Stimulated activated CD8-positive, alpha-beta memory T cell treated with anti-CD3 and anti-CD28 coated beads, Interleukin-2, amount 100 ng/mL, for 48 hours (primary cell): ENCODE data around the gene LGALS7B.
"Not testable (repeated sequence)": the region's sequence is repeated elsewhere in the genome, so short reads cannot be mapped to it uniquely, and the experiment has no call there.

Experiments
- DNase-seq, 2 donors: peaks; one replicate each; pipeline ENCODE4 v3.0.0-alpha.2; 2020; ENCODE audit warnings: low read depth in 2 of 2

Gene LGALS7B

DNA sequence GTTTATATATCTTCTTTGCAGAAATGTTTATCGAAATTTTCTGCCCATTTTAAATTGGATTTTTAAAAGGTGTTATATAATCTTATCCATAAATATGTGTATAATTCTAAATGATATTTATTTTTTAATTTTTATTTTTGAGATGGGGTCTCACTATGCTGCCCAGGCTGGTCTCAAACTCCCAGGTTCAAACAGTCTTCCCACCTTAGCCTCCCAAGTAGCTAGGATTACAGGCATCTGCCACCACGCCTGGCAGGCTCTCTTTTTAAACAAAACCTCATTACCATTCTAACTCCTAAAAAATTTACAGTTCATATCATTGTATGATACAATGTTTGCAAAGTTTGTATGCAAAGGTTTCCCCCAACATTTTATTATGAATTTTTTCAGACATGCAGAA, 7.2 kb downstream of the LGALS7B start:
- DNase-seq: no peak

DNA sequence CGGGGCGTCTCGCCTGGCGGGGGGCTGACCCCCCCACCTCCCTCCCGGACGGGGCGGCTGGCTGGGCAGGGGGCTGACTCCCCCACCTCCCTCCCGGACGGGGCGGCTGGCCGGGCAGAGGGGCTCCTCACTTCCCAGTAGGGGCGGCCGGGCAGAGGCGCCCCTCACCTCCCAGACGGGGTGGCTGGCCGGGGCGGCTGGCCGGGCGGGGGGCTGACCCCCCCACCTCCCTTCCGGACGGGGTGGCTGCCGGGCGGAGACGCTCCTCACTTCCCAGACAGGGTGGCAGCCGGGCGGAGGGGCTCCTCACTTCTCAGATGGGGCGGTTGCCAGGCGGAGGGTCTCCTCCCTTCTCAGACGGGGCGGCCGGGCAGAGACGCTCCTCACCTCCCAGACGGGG, 8.8 kb downstream of the LGALS7B start:
- not testable (repeated sequence) for DNase-seq

DNA sequence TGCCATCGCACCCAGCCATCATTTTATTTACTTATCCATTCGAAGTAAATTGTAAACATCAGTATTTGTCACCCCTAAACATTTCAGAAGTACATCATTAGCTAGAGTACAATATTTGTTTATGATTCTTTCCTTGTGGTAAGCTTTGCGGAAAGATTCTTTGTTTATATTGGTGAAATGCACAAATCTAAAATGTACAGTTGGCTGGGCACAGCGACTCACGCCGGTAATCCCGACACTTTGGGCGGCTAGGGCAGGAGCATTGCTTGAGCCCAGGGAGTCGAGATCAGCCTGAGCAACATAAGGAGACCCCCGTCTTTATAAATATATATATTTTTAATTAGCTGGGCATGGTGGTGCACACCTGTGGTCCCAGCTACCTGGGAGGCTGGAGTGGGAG, 10.1 kb downstream of the LGALS7B start:
- no peak for DNase-seq

DNA sequence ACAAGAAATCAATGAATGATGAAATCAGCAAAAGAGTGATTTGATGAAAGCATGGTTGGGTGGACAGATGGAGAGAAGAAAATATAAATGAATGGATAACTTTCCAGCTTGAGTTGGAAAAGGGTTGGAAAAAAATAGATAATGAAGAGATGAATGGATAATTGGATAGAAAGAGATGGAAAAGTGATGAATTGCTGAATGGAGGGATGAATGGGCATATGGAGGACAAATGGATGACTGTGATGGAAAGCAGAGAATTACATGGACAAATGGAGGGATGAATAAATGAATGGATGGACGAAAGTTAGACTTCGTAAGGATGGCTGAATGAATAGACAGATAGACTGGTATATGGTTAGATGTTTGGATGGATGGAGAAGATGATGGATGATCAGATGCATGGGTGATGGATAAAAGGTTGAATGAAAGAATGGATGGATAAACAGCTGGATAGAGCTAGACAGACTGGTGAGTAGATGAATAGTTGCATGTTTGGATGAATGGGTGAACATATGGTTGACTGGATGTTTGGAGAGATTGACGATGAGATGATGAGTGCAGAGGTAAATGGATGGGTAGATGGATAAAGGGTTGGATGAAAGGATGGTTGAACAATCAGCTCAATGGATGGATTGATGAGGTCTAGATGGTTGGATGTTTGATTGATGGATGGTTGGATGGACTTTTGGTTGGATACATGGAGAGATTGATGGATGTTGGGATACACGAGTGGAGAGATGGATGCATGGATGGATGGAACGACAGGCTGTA, 11.8 kb downstream of the LGALS7B start:
- DNase-seq: no peak

DNA sequence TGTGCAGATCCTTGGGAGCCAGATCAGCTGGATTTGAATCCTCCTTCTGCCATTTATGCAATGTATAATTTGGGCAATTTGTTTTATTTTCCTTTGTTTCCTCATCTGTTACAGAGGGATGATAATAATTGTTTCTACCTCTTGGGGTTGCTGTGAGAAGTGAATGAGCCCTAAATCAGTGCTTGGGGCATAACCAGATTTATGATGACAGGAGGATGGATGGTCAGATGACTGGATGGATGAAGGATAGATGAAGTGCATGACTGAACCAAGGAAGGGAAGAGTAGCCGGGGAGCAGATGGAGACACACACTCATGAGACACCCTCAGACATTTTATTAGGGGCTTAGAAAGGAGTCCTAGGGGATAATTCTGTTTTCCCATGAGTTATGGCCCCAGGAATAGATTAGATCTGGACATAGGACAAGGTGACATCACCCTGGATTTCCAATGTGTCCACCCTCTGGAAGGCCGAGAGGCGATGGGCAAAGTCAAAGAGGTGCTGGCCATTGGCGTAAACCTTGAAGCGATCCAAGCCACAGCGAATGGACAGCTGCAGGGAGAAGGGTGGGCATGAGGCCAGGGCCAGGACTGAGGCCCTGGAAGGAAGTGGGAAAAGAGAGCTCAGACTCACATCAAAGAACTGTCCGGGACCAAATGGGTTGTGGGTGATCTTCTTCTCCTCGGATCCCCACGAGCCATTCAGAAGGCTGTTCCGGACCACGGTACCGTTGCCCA, 12.5 kb downstream of the LGALS7B start:
- DNase-seq: no peak

DNA sequence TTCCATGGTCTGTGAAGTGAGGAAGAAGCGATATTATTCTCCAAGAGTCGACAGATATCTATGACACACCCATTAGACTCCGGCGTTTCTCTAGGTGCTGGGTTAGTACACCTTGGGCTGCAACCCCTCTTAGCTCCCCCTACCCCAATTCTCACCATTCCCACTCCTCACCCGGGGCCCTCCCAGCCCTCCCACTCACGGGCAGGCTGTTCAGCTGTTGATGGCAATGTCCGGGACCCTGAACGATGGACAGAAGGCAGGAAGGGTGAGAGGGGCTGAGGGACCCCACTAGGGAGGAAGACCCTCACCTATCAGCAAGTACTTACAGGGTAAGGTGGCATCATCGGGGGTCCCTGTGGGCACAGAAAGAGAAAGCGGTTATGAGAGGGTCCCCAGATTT, 14.5 kb downstream of the LGALS7B start:
- DNase-seq: no peak

DNA sequence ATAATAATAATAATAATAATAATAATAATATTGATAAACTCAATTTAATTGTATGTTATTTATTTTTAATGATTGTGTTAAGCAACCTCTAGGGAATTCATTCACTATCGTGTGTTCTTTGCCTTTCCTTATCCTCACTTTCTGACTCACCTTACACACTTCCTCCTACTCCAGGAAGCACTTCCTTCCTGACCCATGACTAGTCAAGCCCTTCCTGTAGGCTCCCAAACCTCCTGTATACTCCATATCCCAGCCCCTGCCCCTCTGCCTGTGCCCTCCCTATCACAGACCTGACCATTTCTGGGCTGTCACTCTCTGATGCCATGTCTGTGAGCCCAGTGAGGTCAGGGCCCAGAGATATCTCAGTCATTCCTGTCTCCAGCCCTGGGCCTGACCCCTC, 16.2 kb downstream of the LGALS7B start:
- DNase-seq: no peak

DNA sequence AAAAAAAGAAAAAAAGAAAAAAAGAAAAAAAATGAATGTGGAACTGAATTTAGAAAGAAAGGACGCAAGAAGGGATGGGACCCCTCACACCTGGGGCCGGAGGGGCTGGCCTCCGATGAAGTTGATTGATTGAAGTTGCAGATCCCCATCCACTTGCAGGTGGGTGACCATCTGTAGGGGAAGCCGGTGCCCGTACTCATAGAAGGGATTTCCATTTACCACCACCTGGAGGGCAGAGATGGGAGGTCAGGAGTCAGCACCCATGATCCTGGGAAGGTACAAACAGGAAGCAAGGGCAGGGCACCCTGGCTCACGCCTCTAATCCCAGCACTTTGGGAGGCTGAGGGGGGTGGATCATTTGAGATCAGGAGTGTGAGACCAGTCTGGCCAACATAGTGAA, 17.4 kb downstream of the LGALS7B start:
- DNase-seq: no peak

DNA sequence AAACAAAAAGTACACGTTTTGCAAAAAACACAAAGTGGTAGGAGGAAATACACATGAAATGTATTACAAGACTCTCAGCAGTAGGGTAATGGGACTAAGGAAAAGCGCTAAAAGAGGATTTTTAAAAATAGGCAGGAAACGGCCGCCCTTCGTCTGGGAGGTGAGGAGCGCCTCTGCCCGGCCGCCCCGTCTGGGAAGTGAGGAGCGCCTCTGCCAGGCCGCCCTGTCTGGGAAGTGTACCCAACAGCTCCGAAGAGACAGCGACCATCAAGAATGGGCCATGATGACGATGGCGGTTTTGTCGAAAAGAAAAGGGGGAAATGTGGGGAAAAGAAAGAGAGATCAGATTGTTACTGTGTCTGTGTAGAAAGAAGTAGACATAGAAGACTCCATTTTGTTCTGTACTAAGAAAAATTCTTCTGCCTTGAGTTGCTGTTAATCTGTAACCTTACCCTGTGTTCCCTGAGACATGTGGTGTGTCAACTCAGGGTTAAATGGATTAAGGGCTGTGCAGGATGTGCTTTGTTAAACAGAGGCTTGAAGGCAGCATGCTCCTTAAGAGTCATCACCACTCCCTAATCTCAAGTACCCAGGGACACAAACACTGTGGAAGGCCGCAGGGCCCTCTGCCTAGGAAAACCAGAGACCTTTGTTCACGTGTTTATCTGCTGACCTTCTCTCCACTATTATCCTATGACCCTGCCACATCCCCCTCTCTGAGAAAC, 18.5 kb downstream of the LGALS7B start:
- not testable (repeated sequence) for DNase-seq

DNA sequence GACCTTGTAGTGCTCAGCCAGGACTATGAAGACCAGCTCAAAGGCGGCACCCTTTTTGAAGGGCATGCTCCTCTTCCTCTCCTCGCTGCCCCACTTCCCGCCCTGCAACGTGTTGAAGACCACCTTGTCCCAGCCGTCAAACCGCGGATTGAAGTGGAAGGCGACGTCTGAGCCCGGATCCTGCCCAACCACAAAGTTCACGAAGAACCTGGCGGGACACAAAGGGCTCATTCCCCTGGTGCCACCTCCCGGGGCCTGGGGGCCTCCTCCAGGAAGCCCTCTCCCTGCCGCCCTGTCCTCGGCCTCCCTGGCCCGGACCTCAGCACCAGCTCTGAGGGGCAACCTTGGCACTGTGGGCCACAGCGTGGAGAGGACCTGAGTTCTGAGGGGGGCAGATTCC, 19.7 kb downstream of the LGALS7B start:
- no peak for DNase-seq

DNA sequence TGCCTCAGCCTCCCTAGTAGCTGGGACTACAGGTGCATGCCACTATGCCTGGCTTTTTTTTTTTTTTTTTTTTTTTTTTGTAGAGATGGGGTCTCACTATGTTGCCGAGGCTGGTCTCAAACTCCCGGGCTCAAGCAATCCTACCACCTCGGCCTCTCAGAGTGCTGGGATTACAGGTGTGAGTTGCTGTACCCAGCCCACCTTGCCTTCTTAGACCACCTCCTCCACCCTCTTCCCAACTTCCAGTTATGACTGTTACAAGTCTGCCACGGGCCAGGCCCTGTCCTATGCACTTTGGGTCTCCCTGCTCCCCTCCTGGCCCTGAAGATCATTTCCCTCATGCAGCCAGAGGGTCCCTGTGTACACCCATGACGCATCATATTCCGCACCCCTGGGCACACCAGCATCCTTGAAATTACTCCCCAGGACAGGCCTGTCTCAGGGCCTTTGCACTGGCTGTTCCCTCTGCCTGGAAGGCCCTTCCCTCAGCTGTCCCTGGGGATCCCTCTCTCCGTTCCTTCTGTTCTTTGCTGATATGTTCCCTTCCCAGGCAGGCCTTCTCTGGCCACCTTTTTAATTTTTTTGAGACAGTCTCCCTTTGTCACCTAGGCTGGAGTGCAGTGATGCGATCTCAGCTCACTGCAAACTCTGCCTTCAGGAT, 20.7 kb downstream of the LGALS7B start:
- no peak for DNase-seq

DNA sequence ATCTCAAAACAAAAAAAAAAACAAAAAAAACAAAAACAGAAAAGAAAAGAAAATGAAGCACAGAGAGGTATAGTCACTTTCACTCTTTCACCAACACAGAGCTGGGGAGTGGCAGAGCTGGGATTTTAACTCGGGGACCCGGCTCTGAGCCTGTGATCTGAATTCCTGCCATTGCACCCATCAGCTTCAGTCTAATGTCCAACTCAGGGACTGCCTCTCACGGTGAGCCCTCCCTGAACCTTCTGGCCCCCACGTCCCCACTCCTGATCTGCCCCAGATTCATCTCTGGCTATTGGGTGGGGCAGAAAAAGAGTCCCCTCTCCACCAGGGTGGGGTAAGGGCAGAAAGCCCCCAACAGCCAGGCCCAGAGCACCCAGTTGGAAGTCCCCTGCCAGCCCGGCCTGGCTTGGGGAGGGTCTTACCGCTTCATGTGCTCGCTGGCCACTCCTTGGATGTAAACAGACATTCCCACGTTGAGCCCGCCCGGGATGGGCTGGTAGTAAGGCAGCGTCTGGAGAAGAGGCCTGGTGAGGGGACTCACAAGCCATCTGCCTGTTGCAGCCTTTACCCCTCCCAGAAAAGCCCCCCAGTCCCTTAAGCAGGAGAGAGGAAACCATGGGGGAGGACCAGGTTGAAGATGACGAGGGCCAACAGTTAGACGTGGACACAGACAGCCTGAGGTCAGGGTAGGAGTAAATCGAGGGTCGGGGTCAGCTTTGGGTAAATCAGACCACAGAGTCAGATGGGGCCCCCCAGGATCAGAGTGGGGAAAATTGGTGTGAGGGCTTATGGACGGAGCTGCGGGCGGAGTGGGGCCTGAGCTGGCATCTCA, 23.2 kb downstream of the LGALS7B start:
- no peak for DNase-seq

DNA sequence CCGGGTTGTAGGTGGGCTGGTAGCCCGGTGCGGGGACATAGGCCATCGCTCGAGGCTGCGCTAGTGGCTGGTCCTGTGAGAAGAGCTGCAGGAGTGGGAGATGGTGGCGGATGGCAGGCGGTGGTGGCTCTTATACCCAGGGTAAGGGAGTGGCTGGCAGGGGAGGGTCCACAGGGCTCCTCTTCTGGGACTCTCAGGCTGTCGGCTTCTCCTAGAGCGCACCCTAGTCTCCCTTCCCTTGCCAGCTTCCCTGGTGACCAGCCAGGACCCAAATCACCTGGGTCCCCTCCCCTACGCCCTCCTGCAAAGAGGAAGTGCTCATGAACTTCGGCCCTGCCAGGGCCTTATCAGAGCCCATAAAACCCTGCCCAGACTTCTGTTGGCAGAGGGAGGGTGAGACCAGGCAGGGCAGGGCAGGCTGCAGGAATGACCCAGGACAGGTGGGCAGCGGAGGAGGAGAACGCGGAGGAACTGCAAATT, 23.9 kb downstream of the LGALS7B start, which contains the start of gene LGALS4:
Gene LGALS4, minus strand, starts transcription at position 105 of the 480 bp plus-strand sequence. Its CDS starts 59 bp downstream, at position 46.
- no peak for DNase-seq

DNA sequence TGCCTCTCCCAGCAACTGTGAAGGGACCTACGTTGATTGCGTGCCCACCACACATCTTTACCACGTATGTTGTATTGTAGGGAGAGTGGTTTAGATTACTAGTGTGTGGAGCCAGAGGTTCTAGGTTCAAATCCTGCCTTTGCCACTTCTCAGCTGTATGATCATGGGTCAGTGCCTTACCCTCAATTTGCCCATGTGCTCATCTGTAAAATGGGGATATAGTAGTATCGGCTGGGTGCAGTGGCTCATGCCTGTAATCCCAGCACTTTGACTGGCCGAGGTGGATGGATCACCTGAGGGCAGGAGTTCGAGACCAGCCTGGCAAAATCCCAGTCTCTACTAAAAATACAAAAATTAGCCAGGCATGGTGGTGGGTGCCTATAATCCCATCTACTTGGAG, 24.3 kb downstream of the LGALS7B start:
- no peak for DNase-seq

DNA sequence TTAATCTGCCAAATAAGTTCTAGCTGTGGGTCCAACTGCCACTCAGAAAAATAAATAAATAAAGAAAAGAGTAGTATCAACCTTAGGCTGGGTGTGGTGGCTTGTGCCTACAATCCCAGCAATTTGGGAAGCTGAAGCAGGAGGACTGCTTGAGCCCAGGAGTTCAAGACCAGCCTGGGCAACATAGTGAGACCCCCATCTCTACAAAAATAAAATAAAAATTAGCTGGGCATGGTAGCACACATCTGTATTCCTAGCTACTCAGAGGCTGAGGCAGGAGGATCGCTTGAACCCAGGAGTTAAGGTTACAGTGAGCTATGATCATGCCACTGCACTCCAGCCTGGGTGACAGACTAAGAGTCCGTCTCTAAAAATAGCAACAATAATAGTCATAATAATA, 24.9 kb downstream of the LGALS7B start:
- not testable (repeated sequence) for DNase-seq

DNA sequence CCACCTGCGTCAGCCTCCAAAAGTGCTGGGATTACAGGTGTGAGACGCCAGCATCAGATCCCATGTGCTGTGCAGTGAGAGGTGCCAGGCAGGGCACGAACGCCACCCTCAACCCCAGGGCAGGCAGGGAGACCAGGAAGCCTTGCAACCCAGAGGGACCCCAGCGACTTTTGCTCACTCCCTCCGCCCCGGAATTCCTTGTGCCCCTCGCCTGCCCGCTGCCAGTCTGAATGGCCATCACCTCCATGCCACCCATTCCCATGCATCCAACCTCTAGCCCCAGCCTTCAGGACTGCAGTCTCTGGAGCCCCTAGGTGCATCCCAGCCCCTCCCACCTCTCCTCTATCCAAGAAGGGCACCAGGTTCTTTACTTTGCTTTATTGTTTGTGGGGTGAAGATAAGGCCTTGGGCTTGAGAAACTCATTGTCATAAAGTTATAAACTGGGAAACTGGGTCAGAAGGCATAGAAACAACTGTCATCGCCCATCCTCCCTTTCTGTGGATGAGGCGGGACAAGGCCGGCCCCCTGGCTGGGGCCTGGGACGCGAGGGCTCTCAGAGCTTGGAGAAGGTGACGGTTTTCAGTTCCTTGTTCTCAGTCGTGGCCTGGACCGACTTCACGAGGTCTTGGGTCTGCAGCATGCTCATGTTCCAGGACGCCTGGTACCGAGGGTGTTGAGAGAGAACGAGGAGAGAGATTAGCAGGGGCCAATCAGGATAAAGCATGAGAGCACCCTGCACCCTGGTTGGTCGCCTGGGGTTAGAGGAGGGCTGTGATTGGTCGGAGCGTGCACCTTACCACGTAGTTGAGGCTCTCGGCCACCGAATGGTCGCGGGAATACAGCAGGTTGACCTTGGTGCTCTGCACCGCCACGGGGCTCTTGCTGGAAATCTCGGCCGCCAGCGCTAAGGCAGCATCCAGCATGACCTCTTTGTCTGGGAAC, 26.3 kb downstream of the LGALS7B start:
- DNase-seq: no peak

DNA sequence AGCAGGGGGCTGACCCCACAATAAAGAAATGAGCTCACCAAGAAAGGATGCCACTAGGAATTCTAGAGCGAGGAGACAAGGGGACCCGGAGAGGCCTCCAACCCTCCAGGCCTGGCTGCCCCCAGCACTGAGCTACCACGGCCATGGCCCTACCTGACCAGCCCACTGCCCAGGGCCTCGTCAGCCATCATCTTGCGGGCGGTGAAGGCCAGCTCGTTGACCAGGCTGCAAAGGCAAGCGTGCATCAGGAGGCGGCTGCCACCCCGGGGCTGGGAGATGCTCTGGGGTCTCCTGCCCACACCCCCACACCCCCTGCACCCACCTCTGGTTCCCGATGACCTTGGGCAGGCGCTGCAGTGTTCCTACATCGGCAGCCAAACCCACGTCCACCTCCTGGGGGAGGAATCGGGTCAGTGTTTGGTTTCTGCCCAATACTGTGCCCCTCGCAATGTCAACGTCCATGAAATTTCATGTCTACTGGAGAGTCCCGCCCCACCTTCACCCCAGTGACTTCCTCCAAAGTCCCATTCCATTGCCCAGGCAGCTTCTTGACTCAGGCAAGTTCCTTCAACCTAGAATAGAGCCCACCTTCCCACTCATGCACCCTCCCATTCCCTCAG, 27.2 kb downstream of the LGALS7B start:
- no peak for DNase-seq

DNA sequence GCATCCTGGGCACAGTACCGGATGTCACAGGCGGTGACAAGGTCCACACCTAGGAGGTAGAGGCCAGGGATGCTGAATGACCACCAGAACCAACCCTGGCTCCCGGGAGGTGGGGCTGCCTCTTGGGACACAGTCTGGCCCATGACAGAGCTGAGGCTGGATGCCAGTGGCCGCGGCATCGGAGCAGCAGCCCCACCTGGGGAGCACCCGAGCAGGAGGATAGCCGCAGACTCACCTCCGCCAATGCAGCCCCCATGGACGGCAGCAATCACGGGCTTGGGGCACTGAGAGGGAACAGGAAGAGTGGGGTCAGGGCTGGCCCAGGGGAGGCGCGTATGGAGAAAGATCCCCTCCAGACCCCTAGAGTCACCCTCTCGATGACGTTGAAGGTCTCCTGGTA, 28.1 kb downstream of the LGALS7B start:
- no peak for DNase-seq

DNA sequence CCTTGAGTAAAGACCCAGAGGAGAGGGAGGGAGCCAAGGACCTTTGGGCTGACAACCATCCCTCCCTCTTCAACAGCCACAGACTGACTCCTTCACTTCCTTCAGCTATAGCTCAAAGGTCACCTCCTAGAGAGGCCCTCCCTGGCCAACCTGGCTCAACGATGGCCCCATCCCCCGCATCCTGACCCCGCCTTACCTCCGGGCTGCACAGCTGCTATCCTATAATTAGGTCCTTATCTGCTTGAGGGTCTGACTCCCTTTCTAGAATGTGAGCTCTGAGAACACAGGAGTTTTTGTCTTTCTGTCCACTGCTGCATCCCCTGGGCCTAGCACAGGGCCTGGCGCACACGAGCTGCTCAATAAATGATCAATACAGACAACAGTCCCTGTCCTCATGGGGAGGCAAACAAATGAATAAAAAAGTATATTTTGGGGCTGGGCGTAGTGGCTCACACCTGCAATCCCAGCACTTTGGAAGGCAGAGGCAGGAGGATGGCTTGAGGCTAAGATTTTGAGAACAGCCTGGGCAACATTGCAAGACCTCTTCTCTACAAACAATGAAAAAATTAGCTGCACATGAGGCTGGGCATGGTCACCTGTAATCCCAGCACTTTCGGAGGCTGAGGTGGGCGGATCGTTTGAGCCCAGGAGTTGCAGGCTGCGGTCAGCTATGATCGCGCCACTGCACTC, 30.4 kb downstream of the LGALS7B start:
- DNase-seq: no peak
